ENCODE results near the gene COPE.
"Not testable (repeated sequence)": the region's sequence is repeated elsewhere in the genome, so short reads cannot be mapped to it uniquely, and the experiment has no call there.

The COPE gene

GRCh38 chr19:18908917-18909619 is 10.1 kb downstream of the COPE start:
- in situ Hi-C loops (cut with MboI; ENCODE audit: low sequenced_read_pairs) = no loop called here

GRCh38 chr19:18906605-18907519 is 12.3 kb downstream of the COPE start:
- in situ Hi-C loops (cut with MboI; ENCODE audit: low sequenced_read_pairs) = no loop called here

- in situ Hi-C loops (cut with MboI; ENCODE audit: low sequenced_read_pairs) = no loop called here
Observed at GRCh38 chr19:18905513-18906236, 13.5 kb downstream of the COPE start.

GRCh38 chr19:18905058-18905456 is 14.1 kb downstream of the COPE start:
- in situ Hi-C loops (cut with MboI; ENCODE audit: low sequenced_read_pairs) = no loop called here

GRCh38 chr19:18904334-18905057 is 14.7 kb downstream of the COPE start:
- in situ Hi-C loops (cut with MboI; ENCODE audit: low sequenced_read_pairs) = no loop called here

- in situ Hi-C loops (cut with MboI; ENCODE audit: low sequenced_read_pairs) = no loop called here
Observed at GRCh38 chr19:18903156-18904037, 15.8 kb downstream of the COPE start.

- in situ Hi-C loops (cut with MboI; ENCODE audit: low sequenced_read_pairs) = not testable (repeated sequence)
Observed at GRCh38 chr19:18902519-18902918, 16.7 kb downstream of the COPE start.

GRCh38 chr19:18901491-18901890 is 17.7 kb downstream of the COPE start:
- in situ Hi-C loops (cut with MboI; ENCODE audit: low sequenced_read_pairs) = no loop called here

- in situ Hi-C loops (cut with MboI; ENCODE audit: low sequenced_read_pairs) = no loop called here
Observed at GRCh38 chr19:18900700-18901481, 18.3 kb downstream of the COPE start.

GRCh38 chr19:18899624-18900560 is 19.3 kb downstream of the COPE start:
- in situ Hi-C loops (cut with MboI; ENCODE audit: low sequenced_read_pairs) = no loop called here

- in situ Hi-C loops (cut with MboI; ENCODE audit: low sequenced_read_pairs) = no loop called here
Observed at GRCh38 chr19:18898607-18899408, 20.4 kb downstream of the COPE start.

- in situ Hi-C loops (cut with MboI; ENCODE audit: low sequenced_read_pairs) = no loop called here
Observed at GRCh38 chr19:18898081-18898606, 21.0 kb downstream of the COPE start.

- in situ Hi-C loops (cut with MboI; ENCODE audit: low sequenced_read_pairs) = no loop called here
Observed at GRCh38 chr19:18897094-18898029, 21.8 kb downstream of the COPE start.

GRCh38 chr19:18896421-18896841 is 22.8 kb downstream of the COPE start:
- in situ Hi-C loops (cut with MboI; ENCODE audit: low sequenced_read_pairs) = no loop called here

- in situ Hi-C loops (cut with MboI; ENCODE audit: low sequenced_read_pairs) = no loop called here
Observed at GRCh38 chr19:18895824-18896341, 23.3 kb downstream of the COPE start, which contains the start of gene CERS1. Gene CERS1, minus strand, starts transcription at chr19:18896158. Its CDS starts 86 bp downstream, at chr19:18896072.

Data from hTERT RPE-1 (cell line).